G401.6 (cell line): ENCODE data around the gene THADA.
"Not testable (repeated sequence)": the region's sequence is repeated elsewhere in the genome, so short reads cannot be mapped to it uniquely, and the experiment has no call there.

Source experiments
- FAIRE-seq: peaks from 2 replicates; lab custom pipeline; 2012; peaks lifted over from hg19 to GRCh38; lab: Jason Lieb, UNC

Gene THADA

GRCh38 chr2:43594875-43595274, 963 bp downstream of the THADA start:
- no peak for FAIRE-seq

GRCh38 chr2:43593254-43593653, 2.6 kb downstream of the THADA start:
- FAIRE-seq: no peak

GRCh38 chr2:43592443-43592842, 3.4 kb downstream of the THADA start:
- FAIRE-seq: no peak

- FAIRE-seq: peak; percentile 33
Observed at GRCh38 chr2:43585708-43586107, 10.1 kb downstream of the THADA start.

GRCh38 chr2:43579275-43579981, 16.4 kb downstream of the THADA start:
- FAIRE-seq: no peak

- FAIRE-seq: peak; percentile 94
Observed at GRCh38 chr2:43576981-43577892, 18.6 kb downstream of the THADA start.

GRCh38 chr2:43572244-43572643, 23.6 kb downstream of the THADA start:
- FAIRE-seq: no peak

GRCh38 chr2:43569921-43570320, 25.9 kb downstream of the THADA start:
- no peak for FAIRE-seq

GRCh38 chr2:43568228-43568627, 27.6 kb downstream of the THADA start:
- no peak for FAIRE-seq

- FAIRE-seq: no peak
Observed at GRCh38 chr2:43566461-43566729, 29.4 kb downstream of the THADA start.

- FAIRE-seq: no peak
Observed at GRCh38 chr2:43563679-43564078, 32.2 kb downstream of the THADA start.

- FAIRE-seq: peak; percentile 59
Observed at GRCh38 chr2:43560231-43560547, 35.6 kb downstream of the THADA start.

- no peak for FAIRE-seq
Observed at GRCh38 chr2:43559391-43560230, 36.2 kb downstream of the THADA start.

GRCh38 chr2:43557196-43557595, 38.6 kb downstream of the THADA start:
- FAIRE-seq: no peak

- FAIRE-seq: no peak
Observed at GRCh38 chr2:43556256-43556655, 39.6 kb downstream of the THADA start.

- FAIRE-seq: no peak
Observed at GRCh38 chr2:43553341-43553855, 42.4 kb downstream of the THADA start.

- FAIRE-seq: no peak
Observed at GRCh38 chr2:43551990-43552389, 43.8 kb downstream of the THADA start.

- FAIRE-seq: not testable (repeated sequence)
Observed at GRCh38 chr2:43548381-43548780, 47.5 kb downstream of the THADA start.

GRCh38 chr2:43542285-43542933, 53.4 kb downstream of the THADA start:
- FAIRE-seq: peak; percentile 95

GRCh38 chr2:43541165-43541564, 54.7 kb downstream of the THADA start:
- no peak for FAIRE-seq

GRCh38 chr2:43540021-43540779, 55.6 kb downstream of the THADA start:
- FAIRE-seq: no peak
